DOHH2 (cell line): Measurements from ENCODE around the gene GDE1.

Experiments used
- CTCF ChIP-seq: fragments of 200-600 bp; sonication (generic); IDR thresholded peaks from one replicate; pipeline ENCODE4 v1.5.1; 2014; ENCODE audit warnings: antibody characterized with exemption, mild to moderate bottlenecking, low read depth, low read length; ENCODE audit not compliant: poor library complexity, severe bottlenecking
- EZH2phosphoT487 ChIP-seq: fragments of 200-600 bp; sonication (generic); IDR thresholded peaks from 2 replicates; pipeline ENCODE4 v1.6.1; 2017; ENCODE audit warnings: borderline replicate concordance, mild to moderate bottlenecking, antibody characterized with exemption, low read length, moderate library complexity, mixed read lengths

GRCh38 chr16:19499481-19499880, 22.4 kb downstream of the GDE1 start:
- TF ChIP-seq CTCF (no peak), EZH2phosphoT487 (no peak)
